AML-193 (cell line): ENCODE results near the gene NT5DC3.

Source experiments
- DNase-seq, 2 experiments: peaks; one replicate each; lab custom pipeline; 2025; lab: John Stamatoyannopoulos, UW

NT5DC3 gene

GRCh38 chr12:103833095-103833775 is 7.8 kb downstream of the NT5DC3 start:
- peak; percentile 15 to 30 for DNase-seq

GRCh38 chr12:103832048-103832997 is 8.7 kb downstream of the NT5DC3 start:
- DNase-seq = no peak

GRCh38 chr12:103830730-103831320 is 10.2 kb downstream of the NT5DC3 start:
- no peak for DNase-seq

- DNase-seq = no peak
Measured at GRCh38 chr12:103830025-103830725, 10.9 kb downstream of the NT5DC3 start.

GRCh38 chr12:103829092-103829491 is 11.9 kb downstream of the NT5DC3 start:
- DNase-seq = peak; percentile 71 to 74

GRCh38 chr12:103827911-103828391 is 13.1 kb downstream of the NT5DC3 start:
- DNase-seq = peak; percentile 19 to 37

GRCh38 chr12:103824845-103825244 is 16.2 kb downstream of the NT5DC3 start:
- DNase-seq = no peak

- no peak for DNase-seq
Measured at GRCh38 chr12:103824290-103824689, 16.7 kb downstream of the NT5DC3 start.

- DNase-seq = no peak
Measured at GRCh38 chr12:103823871-103824270, 17.2 kb downstream of the NT5DC3 start.

- no peak for DNase-seq
Measured at GRCh38 chr12:103821773-103822172, 19.3 kb downstream of the NT5DC3 start.

GRCh38 chr12:103820881-103821489 is 20.0 kb downstream of the NT5DC3 start:
- no peak for DNase-seq

GRCh38 chr12:103820361-103820760 is 20.7 kb downstream of the NT5DC3 start:
- DNase-seq = no peak

GRCh38 chr12:103819892-103820291 is 21.1 kb downstream of the NT5DC3 start:
- DNase-seq = no peak

GRCh38 chr12:103819312-103819711 is 21.7 kb downstream of the NT5DC3 start:
- no peak for DNase-seq

- DNase-seq = no peak
Measured at GRCh38 chr12:103817791-103818190, 23.2 kb downstream of the NT5DC3 start.

GRCh38 chr12:103816663-103817062 is 24.4 kb downstream of the NT5DC3 start:
- DNase-seq = no peak

- DNase-seq = no peak
Measured at GRCh38 chr12:103814436-103814835, 26.6 kb downstream of the NT5DC3 start.

- DNase-seq = no peak
Measured at GRCh38 chr12:103813949-103814348, 27.1 kb downstream of the NT5DC3 start.

- no peak for DNase-seq
Measured at GRCh38 chr12:103813426-103813825, 27.6 kb downstream of the NT5DC3 start.

- no peak for DNase-seq
Measured at GRCh38 chr12:103812789-103813188, 28.2 kb downstream of the NT5DC3 start.

GRCh38 chr12:103811791-103812190 is 29.2 kb downstream of the NT5DC3 start:
- DNase-seq = no peak
